ENCODE data around the gene EIF4G3. TPM values are rescaled to one million over a fixed set of nuclear protein-coding genes. Genes with fewer than 3 reads are reported as not detected.

Gene EIF4G3
- total and polyA plus RNA-seq, 2 donors (not counting 1 experiment from before 2014, with no cell fraction given), result 53.5 to 67.0 TPM

DNA sequence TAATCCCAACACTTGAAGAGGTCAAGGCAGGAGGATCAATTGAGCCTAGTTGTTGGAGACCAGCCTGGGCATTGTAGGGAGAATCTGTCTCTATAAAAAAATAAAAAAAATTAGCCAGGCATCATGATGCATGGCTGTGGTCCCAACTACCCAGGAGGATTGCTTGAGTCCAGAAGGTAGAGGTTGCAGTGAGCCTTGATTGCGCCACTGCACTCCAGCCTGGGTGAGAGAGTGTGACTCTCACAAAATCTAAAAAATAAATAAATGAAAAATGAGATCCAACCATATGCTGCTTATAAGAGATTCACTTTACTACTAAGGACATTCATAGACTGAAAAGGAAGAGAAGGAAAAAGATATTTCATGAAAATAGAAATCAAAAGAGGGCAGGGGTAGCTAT lies 342.5 kb downstream of the EIF4G3 start:
- H3K9ac ChIP-seq (ENCODE audit: insufficient read depth, low read length), result no peak overlapping the region
- no peaks in the 10 kb centered on the region for H3K27me3 ChIP-seq (ENCODE audit: control insufficient read depth, insufficient read depth, low read length)
- H4K20me1 ChIP-seq (ENCODE audit: control insufficient read depth, extremely low read depth, insufficient read depth, low read length), result peaks cover 2% of the 10 kb centered on the region
- TF ChIP-seq, protein P1, sequence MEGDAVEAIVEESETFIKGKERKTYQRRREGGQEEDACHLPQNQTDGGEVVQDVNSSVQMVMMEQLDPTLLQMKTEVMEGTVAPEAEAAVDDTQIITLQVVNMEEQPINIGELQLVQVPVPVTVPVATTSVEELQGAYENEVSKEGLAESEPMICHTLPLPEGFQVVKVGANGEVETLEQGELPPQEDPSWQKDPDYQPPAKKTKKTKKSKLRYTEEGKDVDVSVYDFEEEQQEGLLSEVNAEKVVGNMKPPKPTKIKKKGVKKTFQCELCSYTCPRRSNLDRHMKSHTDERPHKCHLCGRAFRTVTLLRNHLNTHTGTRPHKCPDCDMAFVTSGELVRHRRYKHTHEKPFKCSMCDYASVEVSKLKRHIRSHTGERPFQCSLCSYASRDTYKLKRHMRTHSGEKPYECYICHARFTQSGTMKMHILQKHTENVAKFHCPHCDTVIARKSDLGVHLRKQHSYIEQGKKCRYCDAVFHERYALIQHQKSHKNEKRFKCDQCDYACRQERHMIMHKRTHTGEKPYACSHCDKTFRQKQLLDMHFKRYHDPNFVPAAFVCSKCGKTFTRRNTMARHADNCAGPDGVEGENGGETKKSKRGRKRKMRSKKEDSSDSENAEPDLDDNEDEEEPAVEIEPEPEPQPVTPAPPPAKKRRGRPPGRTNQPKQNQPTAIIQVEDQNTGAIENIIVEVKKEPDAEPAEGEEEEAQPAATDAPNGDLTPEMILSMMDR (conservative IDR thresholded peaks at IDR 0.05 in 1 of 2, IDR thresholded peaks at IDR 0.05 in 1 of 2; ENCODE audit: low read depth in 1 of 2, low read length in 2 of 2), result no peak
- no peak for TF ChIP-seq EZH2 (IDR thresholded peaks at IDR 0.05; ENCODE audit: low read length, missing control alignments)
- H3K4me2 ChIP-seq (ENCODE audit: extremely low read depth, insufficient read depth, low read length), result no peak overlapping the region
- DNase-seq (ENCODE audit: low read depth in 2 of 2), result no peak
- no peak overlapping the region for H2AFZ ChIP-seq (ENCODE audit: low read length)
- H3K36me3 ChIP-seq (ENCODE audit: control insufficient read depth, insufficient read depth, low read length), result no peaks in the 10 kb centered on the region
- H3K27ac ChIP-seq (ENCODE audit: insufficient read depth, low read length), result no peak overlapping the region
- H3K9me3 ChIP-seq (ENCODE audit: control insufficient read depth, insufficient read depth, low read depth, low read length), result no peaks in the 10 kb centered on the region
- H3K4me3 ChIP-seq (replicated peaks in 1 of 4; ENCODE audit: control extremely low read depth in 1 of 4, insufficient read depth in 1 of 4, low read depth in 3 of 4, low read length in 4 of 4), result no peak overlapping the region
- H3K79me2 ChIP-seq (ENCODE audit: control insufficient read depth, insufficient read depth, low read length), result no peaks in the 10 kb centered on the region
- H3K4me1 ChIP-seq (ENCODE audit: control insufficient read depth, extremely low read depth, insufficient read depth, low read length), result peaks cover 2% of the 10 kb centered on the region

DNA sequence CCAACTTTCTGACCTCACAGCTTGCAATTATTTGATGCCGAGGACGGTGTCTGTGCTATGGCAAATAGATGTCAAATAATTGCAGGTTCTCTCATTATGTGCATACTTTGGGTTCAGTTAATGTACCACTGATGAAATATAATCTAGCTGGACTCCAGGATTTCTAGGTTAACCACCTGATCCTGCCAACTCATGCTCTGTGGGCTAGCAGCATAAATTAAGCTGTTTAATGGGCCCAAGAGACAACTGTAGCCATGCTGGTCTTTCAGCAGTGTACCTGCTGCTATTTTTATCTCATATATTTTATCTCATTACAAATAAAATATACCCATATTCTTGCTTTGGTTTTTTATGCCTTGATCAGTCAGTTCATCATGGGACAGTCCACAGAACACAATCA lies 346.3 kb downstream of the EIF4G3 start:
- Histone ChIP-seq H2AFZ (ENCODE audit: low read length) (no peak overlapping the region), H3K9me3 (ENCODE audit: control insufficient read depth, insufficient read depth, low read depth, low read length) (no peaks in the 10 kb centered on the region), H3K4me2 (ENCODE audit: extremely low read depth, insufficient read depth, low read length) (no peak overlapping the region), H3K4me1 (ENCODE audit: control insufficient read depth, extremely low read depth, insufficient read depth, low read length) (peaks cover 2% of the 10 kb centered on the region), H3K9ac (ENCODE audit: insufficient read depth, low read length) (no peak overlapping the region), H3K27me3 (ENCODE audit: control insufficient read depth, insufficient read depth, low read length) (no peaks in the 10 kb centered on the region), H3K27ac (ENCODE audit: insufficient read depth, low read length) (no peak overlapping the region), H3K79me2 (ENCODE audit: control insufficient read depth, insufficient read depth, low read length) (no peaks in the 10 kb centered on the region), H3K4me3 (replicated peaks in 1 of 4; ENCODE audit: control extremely low read depth in 1 of 4, insufficient read depth in 1 of 4, low read depth in 3 of 4, low read length in 4 of 4) (no peak overlapping the region), H3K36me3 (ENCODE audit: control insufficient read depth, insufficient read depth, low read length) (peaks cover 1% of the 10 kb centered on the region), H4K20me1 (ENCODE audit: control insufficient read depth, extremely low read depth, insufficient read depth, low read length) (peaks cover 2% of the 10 kb centered on the region)
- TF ChIP-seq, protein P1 (conservative IDR thresholded peaks at IDR 0.05 in 1 of 2, IDR thresholded peaks at IDR 0.05 in 1 of 2; ENCODE audit: low read depth in 1 of 2, low read length in 2 of 2), result no peak
- TF ChIP-seq EZH2 (IDR thresholded peaks at IDR 0.05; ENCODE audit: low read length, missing control alignments), result no peak
- DNase-seq (ENCODE audit: low read depth in 2 of 2), result no peak

DNA sequence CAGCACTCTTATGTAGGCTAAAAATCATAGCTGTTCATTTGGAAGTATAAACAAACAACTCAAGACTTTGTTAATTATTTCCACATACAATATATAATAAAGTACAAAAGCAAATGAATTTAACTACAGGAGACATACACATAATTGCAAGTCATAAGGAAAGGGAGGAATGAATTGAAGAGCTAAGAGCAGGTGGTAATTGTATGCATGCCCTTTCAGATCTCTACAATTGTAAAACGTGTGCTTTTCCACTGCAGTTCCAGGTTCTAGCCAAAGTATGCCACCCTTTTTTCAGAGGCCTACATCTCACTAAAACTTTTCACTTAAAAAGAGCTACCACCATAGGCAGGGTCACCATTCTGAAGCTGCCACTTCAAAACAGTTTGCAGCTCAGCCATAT lies 346.8 kb downstream of the EIF4G3 start:
- Histone ChIP-seq H3K9me3 (ENCODE audit: control insufficient read depth, insufficient read depth, low read depth, low read length) (no peaks in the 10 kb centered on the region), H3K27me3 (ENCODE audit: control insufficient read depth, insufficient read depth, low read length) (no peaks in the 10 kb centered on the region), H3K9ac (ENCODE audit: insufficient read depth, low read length) (no peak overlapping the region), H3K27ac (ENCODE audit: insufficient read depth, low read length) (no peak overlapping the region), H3K4me2 (ENCODE audit: extremely low read depth, insufficient read depth, low read length) (no peak overlapping the region), H2AFZ (ENCODE audit: low read length) (no peak overlapping the region), H3K4me3 (replicated peaks in 1 of 4; ENCODE audit: control extremely low read depth in 1 of 4, insufficient read depth in 1 of 4, low read depth in 3 of 4, low read length in 4 of 4) (no peak overlapping the region), H3K79me2 (ENCODE audit: control insufficient read depth, insufficient read depth, low read length) (no peaks in the 10 kb centered on the region), H3K36me3 (ENCODE audit: control insufficient read depth, insufficient read depth, low read length) (peaks cover 1% of the 10 kb centered on the region), H4K20me1 (ENCODE audit: control insufficient read depth, extremely low read depth, insufficient read depth, low read length) (peaks cover 2% of the 10 kb centered on the region), H3K4me1 (ENCODE audit: control insufficient read depth, extremely low read depth, insufficient read depth, low read length) (peaks cover 2% of the 10 kb centered on the region)
- DNase-seq (ENCODE audit: low read depth in 2 of 2), result no peak
- TF ChIP-seq EZH2 (IDR thresholded peaks at IDR 0.05; ENCODE audit: low read length, missing control alignments), result no peak
- TF ChIP-seq, protein P1 (conservative IDR thresholded peaks at IDR 0.05 in 1 of 2, IDR thresholded peaks at IDR 0.05 in 1 of 2; ENCODE audit: low read depth in 1 of 2, low read length in 2 of 2), result no peak
